Mesothelial cell of epicardium (in vitro differentiated cells): Measurements from ENCODE around the gene VSTM4. TPM values are rescaled to one million over a fixed set of nuclear protein-coding genes. Genes with fewer than 3 reads are reported as not detected.

Source experiments
- DNase-seq, 2 experiments: peaks; one replicate each; pipeline ENCODE4 v3.0.0; 2021; ENCODE audit warnings: low spot score in 2 of 2; ENCODE audit not compliant: unreplicated experiment in 2 of 2
- H3K27ac Mint-ChIP-seq: 2 replicates; pipeline ENCODE4 v1.8.0; 2021; ENCODE audit warnings: mixed read lengths
- H3K27me3 Mint-ChIP-seq: 2 replicates; pipeline ENCODE4 v1.8.0; 2021; ENCODE audit warnings: low read depth, mixed read lengths
- H3K36me3 Mint-ChIP-seq: 2 replicates; pipeline ENCODE4 v1.8.0; 2021; ENCODE audit warnings: mixed read lengths
- H3K4me1 Mint-ChIP-seq: 2 replicates; pipeline ENCODE4 v1.8.0; 2021; ENCODE audit warnings: mixed read lengths
- H3K4me3 Mint-ChIP-seq: 2 replicates; pipeline ENCODE4 v1.8.0; 2021; ENCODE audit warnings: mild to moderate bottlenecking, moderate library complexity, mixed read lengths
- H3K9me3 Mint-ChIP-seq: 2 replicates; pipeline ENCODE4 v1.8.0; 2021; ENCODE audit warnings: mixed read lengths
- total RNA-seq: library from RNA; stranded (reverse); gene quantifications from 3 replicates; pipeline ENCODE4 v1.2.1, GENCODE V29; 2021
- TF ChIP-seq, protein P1 (sequence below): fragments of 200-600 bp; sonication (generic); IDR thresholded peaks from one replicate; pipeline ENCODE4 v1.5.0; 2021; ENCODE audit warnings: antibody characterized with exemption; ENCODE audit not compliant: unreplicated experiment

VSTM4 gene
- total RNA-seq, 1 donor from 2014 or later = 3.5 TPM

DNA sequence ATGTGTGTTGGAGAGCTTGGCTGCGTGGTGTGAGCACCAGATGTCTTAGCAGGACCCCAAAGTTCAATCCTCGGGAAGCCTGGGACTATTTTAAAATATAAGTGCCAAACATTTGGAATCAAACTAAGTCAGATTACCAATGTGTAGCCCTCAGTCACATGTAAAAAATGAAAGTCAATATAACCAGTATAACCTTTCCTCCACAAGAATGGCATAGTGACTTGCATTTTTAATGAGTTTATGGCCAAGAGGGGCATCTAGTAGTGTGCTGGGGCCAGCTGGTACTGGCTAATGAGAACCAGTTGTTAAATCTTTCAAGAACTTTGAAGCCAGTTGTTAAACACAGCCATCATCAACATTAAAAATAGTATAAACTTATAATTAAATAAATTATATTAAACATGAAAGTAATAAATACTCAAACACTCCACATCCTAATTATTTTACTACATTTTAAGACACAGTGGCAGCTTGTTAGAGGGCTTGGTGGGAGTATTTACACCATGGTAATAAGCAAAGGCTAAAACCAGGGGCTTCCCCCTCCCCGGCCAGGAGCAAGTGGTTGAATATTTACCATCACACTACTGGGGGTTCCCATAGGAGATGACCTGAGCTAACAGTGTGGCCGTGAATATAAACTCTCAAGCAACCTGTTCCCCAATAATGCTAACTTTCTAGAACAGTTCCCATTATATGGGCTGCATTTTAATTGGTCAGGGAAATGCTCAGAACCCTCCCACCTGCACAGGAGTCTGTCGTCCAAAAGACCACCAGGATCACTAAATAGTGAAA lies 26.4 kb upstream of the VSTM4 start:
- peaks cover 22% of the 10 kb centered on the region for H3K27me3 Mint-ChIP-seq
- H3K36me3 Mint-ChIP-seq = no peaks in the 10 kb centered on the region
- no peaks in the 10 kb centered on the region for H3K4me1 Mint-ChIP-seq
- peaks cover 3% of the 10 kb centered on the region for H3K9me3 Mint-ChIP-seq
- DNase-seq = no peak
- H3K4me3 Mint-ChIP-seq = no peak overlapping the region
- no peak overlapping the region for H3K27ac Mint-ChIP-seq
- TF ChIP-seq, protein P1, sequence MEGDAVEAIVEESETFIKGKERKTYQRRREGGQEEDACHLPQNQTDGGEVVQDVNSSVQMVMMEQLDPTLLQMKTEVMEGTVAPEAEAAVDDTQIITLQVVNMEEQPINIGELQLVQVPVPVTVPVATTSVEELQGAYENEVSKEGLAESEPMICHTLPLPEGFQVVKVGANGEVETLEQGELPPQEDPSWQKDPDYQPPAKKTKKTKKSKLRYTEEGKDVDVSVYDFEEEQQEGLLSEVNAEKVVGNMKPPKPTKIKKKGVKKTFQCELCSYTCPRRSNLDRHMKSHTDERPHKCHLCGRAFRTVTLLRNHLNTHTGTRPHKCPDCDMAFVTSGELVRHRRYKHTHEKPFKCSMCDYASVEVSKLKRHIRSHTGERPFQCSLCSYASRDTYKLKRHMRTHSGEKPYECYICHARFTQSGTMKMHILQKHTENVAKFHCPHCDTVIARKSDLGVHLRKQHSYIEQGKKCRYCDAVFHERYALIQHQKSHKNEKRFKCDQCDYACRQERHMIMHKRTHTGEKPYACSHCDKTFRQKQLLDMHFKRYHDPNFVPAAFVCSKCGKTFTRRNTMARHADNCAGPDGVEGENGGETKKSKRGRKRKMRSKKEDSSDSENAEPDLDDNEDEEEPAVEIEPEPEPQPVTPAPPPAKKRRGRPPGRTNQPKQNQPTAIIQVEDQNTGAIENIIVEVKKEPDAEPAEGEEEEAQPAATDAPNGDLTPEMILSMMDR = no peak

DNA sequence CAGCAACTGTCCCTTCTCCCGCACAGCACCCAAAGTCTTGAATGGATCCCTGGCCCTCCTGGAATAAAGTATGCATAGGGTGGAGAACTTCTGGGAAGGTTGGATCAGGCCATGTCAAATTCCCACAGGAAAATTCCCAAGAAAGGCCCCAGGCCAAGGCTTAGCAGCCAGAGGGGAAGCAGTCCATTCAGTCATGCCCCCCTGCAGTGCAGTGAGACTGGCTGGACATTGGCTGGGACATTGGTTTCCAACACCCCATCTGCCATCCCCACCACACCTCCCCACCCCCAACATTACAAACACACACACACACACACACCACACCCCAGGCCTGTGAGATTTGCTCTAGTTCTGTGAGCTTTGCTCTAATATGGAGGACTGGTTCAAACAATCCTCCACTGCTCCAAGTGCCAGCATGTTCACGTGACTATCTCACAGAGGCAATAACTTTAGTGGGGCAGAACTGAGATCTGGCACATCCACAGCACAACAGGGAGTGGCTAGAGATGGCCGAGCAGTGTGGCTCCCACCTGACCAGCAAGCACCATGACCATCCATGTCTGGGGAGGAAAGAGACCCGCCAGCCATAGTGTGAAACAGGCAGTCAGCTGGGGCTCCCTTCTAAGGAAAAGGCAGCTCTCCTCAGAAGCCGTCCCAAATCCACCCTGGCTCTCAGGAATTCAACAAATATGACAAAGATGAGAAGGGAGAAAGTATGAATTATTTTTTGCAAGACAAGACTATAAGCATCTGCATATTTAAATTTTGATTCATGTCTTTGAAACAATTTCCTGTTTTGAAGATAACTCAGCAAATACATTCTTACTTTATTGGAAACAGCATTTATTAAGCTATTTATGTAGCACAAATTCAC lies 25.2 kb upstream of the VSTM4 start:
- H3K9me3 Mint-ChIP-seq = peaks cover 8% of the 10 kb centered on the region
- TF ChIP-seq, protein P1 = no peak
- no peak overlapping the region for H3K4me3 Mint-ChIP-seq
- DNase-seq = no peak
- no peak overlapping the region for H3K27ac Mint-ChIP-seq
- no peaks in the 10 kb centered on the region for H3K36me3 Mint-ChIP-seq
- H3K27me3 Mint-ChIP-seq = peaks cover 20% of the 10 kb centered on the region
- H3K4me1 Mint-ChIP-seq = no peaks in the 10 kb centered on the region

DNA sequence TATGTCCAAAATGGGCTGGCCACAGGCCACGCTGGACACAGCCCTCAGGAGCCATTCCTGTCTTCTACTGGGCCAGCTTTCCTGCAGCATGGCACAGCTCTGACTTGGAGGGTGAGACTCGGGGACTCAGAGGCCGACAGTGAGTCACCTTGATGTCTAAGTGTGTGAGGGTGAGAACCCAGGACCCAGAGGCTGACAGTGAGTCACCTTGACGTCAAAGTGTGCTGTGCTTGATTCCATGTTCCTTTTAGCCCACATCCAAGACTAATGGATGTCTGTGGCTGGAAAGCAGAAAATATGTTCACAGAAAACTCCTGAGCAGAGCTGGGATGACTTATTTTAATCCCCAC lies 24.5 kb upstream of the VSTM4 start:
- DNase-seq = no peak
- Mint-ChIP-seq H3K36me3 (no peaks in the 10 kb centered on the region), H3K9me3 (peaks cover 8% of the 10 kb centered on the region), H3K27me3 (peaks cover 27% of the 10 kb centered on the region), H3K4me3 (no peak overlapping the region), H3K27ac (no peak overlapping the region), H3K4me1 (no peaks in the 10 kb centered on the region)
- TF ChIP-seq, protein P1 = no peak

DNA sequence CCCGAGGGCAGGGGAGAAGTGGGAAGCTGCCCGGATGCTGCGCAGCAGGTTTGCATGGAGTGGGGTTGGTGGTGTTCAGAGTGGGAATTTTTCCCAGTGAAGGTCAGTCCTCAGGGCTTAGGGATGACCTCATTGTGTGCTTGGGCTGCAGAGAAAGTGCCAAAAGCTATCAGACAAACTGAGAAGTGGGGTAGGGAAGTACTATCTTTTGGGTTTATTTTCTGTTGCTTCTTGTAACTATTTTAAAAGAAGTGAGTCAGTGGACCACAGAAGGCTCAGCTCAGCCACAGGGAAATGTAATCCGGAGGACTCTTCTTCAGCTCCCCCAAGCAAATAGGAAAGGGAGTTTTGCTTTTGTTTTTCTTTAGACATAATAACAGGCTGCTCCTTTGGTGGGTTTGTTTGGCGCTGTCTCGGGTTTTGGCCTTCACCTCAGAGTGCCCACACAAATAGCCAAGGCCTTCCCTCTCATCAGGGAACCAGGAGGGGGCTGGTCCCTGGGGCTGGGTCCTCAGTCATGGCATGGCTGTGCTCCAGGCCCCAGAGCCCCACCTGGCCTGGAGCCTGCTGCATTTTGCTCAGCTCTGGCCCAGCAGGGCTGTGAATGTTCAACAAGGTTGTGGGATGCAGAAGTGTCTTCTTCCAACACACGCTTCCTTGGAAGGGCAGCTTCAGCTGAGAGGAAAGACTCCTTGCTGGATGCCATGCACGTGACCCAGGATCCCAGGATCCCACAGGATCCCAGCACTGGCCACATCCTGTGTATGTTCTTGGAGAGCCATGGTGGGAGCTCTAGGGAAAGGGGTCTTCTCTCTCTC lies 23.9 kb upstream of the VSTM4 start:
- Mint-ChIP-seq H3K27ac (no peak overlapping the region), H3K36me3 (no peaks in the 10 kb centered on the region), H3K4me3 (no peak overlapping the region), H3K4me1 (no peaks in the 10 kb centered on the region), H3K27me3 (peaks cover 33% of the 10 kb centered on the region), H3K9me3 (peaks cover 8% of the 10 kb centered on the region)
- no peak for DNase-seq
- TF ChIP-seq, protein P1 = no peak

DNA sequence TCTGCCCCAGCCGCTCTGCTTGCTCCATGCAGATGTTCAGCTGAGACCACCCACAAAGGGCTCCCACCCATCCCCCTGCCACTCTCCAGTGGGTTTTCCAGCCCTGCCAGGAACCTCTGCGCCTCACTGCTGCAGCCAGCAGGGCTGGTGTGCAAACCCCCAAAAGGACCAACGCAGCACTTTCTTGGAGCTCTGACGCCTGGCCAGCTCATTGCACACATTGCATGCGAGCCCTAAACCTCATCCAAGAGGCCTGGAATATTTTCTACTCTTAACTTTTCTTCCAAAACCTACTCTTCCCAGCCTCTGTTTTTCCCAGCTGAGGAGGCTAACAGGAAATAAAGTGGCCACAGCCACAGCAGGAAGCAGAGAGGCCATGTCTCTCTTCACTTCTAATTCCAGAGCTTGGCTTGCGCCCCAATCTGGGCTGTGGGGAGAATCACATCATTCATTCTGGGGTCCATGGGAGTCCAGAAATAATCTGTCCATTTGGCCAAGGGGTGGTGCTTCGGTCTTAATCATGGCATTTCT lies 23.1 kb upstream of the VSTM4 start:
- H3K27me3 Mint-ChIP-seq = peaks cover 39% of the 10 kb centered on the region
- no peak for DNase-seq
- H3K36me3 Mint-ChIP-seq = no peaks in the 10 kb centered on the region
- TF ChIP-seq, protein P1 = no peak
- peaks cover 8% of the 10 kb centered on the region for H3K9me3 Mint-ChIP-seq
- no peaks in the 10 kb centered on the region for H3K4me1 Mint-ChIP-seq
- no peak overlapping the region for H3K27ac Mint-ChIP-seq
- H3K4me3 Mint-ChIP-seq = no peak overlapping the region
